HG03457 (cell line): Measurements from ENCODE around the gene RETN.

Experiments used
- ATAC-seq: cut with Tn5 transposase; IDR thresholded peaks from one replicate; pipeline ENCODE4 v1.9.1; 2021; ENCODE audit warnings: moderate number of reproducible peaks; ENCODE audit not compliant: unreplicated experiment

RETN gene

GRCh38 chr19:7657131-7657751 is 11.6 kb upstream of the RETN start:
- ATAC-seq: no peak

DNA sequence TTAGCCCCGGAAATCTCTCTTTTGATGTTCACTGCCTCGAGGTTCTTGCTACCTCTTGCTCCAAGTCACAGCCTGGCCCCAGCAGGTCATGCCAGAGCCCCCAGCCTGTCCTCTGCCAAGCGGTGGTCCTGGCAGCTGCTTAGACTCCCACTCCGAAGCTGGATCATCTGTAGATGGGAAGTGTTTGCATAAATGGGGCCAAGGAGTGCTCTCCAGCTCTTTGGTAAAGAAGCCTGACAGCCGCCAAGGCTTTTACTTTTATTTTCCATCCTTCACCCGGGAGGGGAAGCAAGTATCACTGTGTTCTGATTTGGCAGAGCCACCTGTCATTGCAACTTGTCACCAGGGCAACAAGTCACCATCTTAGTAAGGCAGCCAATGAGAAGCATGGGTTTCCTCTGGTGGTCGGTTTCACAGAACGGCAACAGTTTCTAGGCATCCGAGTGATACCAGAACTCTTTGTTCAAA is 10.6 kb upstream of the RETN start:
- ATAC-seq: no peak

DNA sequence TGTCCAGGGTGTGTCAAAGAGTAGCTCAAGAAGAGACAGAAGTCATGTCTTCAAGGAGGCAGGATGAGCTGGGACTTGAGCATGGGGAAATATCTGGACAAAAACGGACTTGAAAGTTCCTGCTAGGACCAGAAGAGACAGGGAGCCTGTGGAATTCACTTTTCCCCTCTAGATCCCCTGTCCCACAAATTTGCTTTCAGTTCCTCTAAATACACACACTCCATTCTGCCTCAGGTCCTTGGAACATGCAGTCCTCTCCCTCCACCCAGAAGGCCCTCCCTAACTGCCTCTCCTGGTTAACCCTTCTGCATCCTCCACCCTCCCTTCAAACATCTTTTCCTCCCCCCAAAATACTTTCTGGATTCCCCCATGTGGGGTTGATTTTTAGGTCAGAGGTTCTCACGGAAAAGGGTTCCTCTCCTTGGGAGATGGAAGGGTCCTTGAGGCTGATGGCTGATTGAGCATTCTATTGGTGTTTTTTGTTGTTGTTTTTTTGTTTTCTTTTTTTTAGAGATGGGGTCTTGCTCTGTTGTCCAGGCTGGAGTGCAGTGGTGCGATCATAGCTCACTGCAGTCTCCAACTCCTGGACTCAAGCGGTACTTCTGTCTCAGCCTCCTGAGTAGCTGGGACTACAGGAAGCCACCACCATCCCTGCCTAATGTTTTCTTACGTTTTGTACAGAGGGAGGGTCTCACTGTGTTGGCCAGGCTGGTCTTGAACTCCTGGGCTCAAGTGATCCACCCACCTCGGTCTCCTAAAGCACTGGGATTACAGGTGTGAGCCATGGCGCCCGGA is 6.9 kb upstream of the RETN start:
- no peak for ATAC-seq

- ATAC-seq: no peak
Measured at GRCh38 chr19:7662657-7663056, 6.2 kb upstream of the RETN start.

DNA sequence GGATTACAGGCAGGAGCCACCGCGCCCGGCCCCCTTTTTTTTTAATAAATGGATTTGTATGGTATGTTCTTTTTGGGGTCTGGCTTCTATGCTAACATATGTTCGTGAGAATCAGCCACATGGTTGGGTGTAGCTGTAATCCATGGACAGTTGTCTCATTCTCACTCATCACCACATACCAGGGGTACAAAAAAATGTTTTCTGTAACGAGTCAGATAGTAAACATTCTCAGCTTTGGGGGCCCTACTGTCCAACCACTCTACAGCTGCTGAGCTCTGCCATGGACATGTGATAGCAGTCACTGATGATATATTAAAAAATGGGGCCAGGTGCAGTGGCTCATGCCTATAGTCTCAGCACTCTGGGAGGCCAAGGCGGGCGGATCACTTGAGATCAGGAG is 5.1 kb upstream of the RETN start:
- no peak for ATAC-seq

DNA sequence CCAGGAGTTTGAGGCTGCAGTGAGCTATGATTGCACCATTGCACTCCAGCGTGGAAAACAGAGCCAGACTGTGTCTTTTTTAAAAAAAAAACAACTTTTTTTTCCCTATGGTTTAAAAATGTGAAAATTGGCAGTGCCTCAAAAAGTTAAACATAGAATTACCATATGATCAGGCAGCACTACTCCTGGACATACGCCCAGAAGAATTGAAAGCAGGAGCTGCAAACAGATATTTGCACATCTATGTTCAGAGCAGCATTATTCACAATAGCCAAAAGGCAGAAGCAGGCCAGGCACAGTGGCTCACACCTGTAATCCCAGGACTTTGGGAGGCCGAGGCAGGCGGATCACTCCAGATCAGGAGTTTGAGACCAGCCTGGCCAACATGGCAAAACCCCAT is 3.8 kb upstream of the RETN start:
- ATAC-seq: no peak

GRCh38 chr19:7669641-7670040 is 792 bp downstream of the RETN start:
- no peak for ATAC-seq

- no peak for ATAC-seq
Measured at GRCh38 chr19:7670150-7670783, 1.4 kb downstream of the RETN start.

DNA sequence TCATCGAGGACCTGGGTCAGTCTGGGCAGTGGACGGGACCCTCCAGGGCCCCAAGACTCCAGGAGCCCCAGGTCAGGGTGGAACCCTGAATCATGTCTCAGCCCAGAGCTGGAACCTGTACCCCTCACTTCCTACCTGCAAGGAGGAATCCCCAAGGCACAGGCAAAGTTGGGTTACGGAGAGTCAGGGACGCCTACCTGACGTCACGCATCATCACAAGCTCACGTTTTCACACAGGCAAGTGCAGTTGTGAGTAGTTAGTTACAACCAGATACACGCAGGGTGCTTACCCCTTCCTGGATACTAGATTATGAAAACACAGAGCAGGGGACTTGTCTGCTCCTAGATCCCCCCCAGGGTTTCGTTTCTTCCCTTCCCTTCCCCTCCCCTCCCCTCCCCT is 1.9 kb downstream of the RETN start:
- no peak for ATAC-seq

DNA sequence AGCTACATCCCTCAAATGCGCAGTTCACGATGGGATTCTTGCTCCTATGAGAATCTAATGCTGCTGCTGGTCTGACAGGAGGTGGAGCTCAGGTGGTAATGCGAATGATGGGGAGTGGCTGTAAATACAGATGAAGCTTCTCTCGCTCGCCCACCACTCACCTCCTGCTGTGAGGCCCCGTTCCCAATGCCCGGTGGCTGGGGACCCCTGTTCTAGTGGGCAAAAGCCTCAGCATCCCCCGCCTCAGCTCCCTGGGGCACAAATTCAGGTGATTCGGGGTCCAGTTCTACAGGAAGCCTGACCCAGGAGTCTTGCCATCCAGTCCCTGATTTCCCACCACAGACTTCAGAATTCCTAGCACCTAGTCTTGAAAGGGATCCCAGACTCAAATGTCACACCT is 3.7 kb downstream of the RETN start:
- ATAC-seq: no peak

DNA sequence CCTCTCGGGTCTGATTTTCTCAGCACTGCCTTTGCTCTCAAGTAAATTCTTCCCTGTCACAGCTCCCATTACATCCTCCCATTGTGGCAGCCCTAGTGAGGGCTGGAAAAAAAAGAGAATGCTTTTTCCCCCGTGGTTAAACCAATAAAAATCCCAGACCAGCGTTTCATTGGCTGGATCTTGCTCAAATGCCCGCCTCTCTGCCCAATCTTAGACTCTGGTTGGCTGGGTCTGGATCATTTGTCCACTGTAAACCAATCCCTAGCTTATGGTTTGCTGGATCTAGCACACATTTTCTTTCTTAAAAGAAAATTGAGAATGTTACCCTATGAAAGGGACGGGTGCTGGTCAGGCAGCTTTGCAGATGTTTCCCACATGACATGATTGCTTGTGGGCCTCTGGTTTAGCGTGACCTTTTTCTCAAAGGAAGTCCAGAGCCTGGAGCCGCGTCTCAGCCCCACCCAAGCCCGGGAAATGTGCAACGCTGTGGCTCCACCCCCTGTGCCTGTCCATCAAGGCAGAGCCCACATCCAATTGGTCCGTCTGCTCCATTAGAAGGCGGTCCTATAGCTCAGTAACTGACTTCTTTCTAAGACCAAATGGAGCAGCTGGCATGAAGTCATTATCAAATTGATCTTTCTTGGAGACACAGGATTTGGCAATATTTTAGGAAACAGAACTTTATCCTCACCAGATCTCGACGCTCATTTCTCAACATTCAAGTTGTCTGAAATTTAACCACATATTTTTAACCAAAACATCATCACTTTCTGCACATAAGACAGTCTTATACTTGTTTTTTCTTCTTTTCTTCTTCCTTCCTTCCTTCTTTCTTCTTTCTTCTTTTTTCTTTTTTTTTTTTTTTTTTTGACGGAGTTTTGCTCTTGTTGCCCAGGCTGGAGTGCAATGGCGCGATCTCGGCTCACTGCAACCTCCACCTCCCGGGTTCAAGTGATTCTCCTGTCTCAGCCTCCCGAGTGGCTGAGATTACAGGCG is 5.5 kb downstream of the RETN start:
- no peak for ATAC-seq

DNA sequence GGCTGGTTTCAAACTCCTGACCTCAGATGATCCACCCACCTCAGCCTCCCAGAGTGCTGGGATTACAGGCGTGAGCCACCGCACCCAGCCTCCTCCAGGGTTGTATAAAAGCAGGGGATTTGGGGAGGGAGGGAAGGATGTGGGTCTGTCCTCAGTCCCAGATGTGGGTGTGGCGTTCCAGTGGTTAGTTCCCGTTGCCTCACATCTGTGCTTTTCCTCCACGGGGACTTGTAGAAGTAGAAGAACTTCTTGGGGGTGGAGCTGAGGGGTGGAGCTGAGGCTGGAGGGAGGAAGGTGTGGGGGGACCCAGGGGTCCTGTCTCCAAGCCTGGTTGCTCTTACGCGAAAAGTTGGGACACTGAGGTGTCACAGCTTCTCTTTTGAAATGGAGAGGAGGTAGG is 7.5 kb downstream of the RETN start:
- ATAC-seq: no peak

GRCh38 chr19:7676854-7677253 is 8.0 kb downstream of the RETN start, which contains the start of gene MCEMP1:
Gene MCEMP1, plus strand, starts transcription at chr19:7677090. Its CDS starts 31 bp downstream, at chr19:7677121.
- no peak for ATAC-seq

- no peak for ATAC-seq
Measured at GRCh38 chr19:7677669-7678311, 8.9 kb downstream of the RETN start.

- no peak for ATAC-seq
Measured at GRCh38 chr19:7678971-7679751, 10.3 kb downstream of the RETN start.

GRCh38 chr19:7679771-7680605 is 11.1 kb downstream of the RETN start:
- ATAC-seq: no peak

GRCh38 chr19:7680606-7681339 is 11.9 kb downstream of the RETN start, which contains the start of gene TRAPPC5:
Gene TRAPPC5, plus strand, starts transcription at chr19:7680833. Its CDS starts 1,421 bp downstream, at chr19:7682254.
- no peak for ATAC-seq
